Measurements from ENCODE around the gene TM7SF3.
"Not testable (repeated sequence)": the region's sequence is repeated elsewhere in the genome, so short reads cannot be mapped to it uniquely, and the experiment has no call there.

TM7SF3 gene

GRCh38 chr12:27014085-27014858 is at the start of gene TM7SF3:
Gene TM7SF3 (minus strand): TSS chr12:27014384. CDS start chr12:27014168, 216 bp downstream.
- peak; percentile 94 for DNase-seq

- DNase-seq: no peak
Measured at GRCh38 chr12:27063250-27063851, 49.2 kb upstream of the TM7SF3 start.

- DNase-seq: no peak
Measured at GRCh38 chr12:27061317-27061716, 47.1 kb upstream of the TM7SF3 start.

GRCh38 chr12:27060740-27061139 is 46.6 kb upstream of the TM7SF3 start:
- no peak for DNase-seq

GRCh38 chr12:27057543-27057942 is 43.4 kb upstream of the TM7SF3 start:
- no peak for DNase-seq

GRCh38 chr12:27055966-27056365 is 41.8 kb upstream of the TM7SF3 start:
- DNase-seq: no peak

GRCh38 chr12:27052742-27053141 is 38.6 kb upstream of the TM7SF3 start:
- no peak for DNase-seq

DNA sequence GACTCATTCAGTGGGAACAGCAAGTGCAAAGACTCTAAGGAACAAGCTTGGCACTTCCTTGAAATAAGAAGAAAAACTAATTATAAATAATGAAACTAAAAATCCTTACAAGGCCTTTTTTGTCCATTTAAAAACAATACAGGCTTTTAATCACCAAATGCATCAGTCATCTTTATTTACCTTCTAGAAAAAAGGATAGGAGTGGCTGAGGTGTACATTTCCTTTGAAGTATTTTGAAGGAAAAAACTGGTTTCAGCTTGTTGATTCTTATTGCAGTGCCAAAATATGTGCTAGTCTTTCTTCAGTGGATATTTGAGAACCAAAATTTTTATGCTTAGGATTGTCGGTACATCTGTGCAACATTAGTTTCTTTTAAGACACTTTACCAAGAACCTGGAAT is 38.0 kb upstream of the TM7SF3 start:
- DNase-seq: no peak

GRCh38 chr12:27048822-27049752 is 34.9 kb upstream of the TM7SF3 start:
- no peak for DNase-seq

DNA sequence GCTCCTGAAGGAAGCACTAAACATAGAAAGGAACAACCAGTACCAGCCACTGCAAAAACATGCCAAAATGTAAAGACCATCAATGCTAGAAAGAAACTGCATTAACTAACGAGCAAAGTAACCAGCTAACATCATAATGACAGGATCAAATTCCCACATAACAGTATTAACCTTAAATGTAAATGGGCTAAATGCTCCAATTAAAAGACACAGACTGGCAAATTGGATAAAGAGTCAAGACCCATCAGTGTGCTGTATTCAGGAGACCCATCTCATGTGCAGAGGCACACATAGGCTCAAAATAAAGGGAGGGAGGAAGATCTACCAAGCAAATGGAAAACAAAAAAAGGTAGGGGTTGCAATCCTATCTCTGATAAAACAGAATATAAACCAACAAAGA is 27.8 kb upstream of the TM7SF3 start:
- DNase-seq: not testable (repeated sequence)

DNA sequence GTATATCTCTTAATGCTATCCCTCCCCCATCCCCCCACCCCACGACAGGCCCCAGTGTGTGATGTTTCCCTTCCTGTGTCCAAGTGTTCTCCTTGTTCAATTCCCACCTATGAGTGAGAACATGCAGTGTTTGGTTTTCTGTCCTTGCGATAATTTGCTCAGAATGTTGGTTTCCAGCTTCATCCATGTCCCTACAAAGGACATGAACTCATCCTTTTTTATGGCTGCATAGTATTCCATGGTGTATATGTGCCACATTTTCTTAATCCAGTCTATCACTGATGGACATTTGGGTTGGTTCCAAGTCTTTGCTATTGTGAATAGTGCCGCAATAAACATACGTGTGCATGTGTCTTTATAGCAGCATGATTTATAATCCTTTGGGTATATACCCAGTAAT is 26.5 kb upstream of the TM7SF3 start:
- DNase-seq: not testable (repeated sequence)

DNA sequence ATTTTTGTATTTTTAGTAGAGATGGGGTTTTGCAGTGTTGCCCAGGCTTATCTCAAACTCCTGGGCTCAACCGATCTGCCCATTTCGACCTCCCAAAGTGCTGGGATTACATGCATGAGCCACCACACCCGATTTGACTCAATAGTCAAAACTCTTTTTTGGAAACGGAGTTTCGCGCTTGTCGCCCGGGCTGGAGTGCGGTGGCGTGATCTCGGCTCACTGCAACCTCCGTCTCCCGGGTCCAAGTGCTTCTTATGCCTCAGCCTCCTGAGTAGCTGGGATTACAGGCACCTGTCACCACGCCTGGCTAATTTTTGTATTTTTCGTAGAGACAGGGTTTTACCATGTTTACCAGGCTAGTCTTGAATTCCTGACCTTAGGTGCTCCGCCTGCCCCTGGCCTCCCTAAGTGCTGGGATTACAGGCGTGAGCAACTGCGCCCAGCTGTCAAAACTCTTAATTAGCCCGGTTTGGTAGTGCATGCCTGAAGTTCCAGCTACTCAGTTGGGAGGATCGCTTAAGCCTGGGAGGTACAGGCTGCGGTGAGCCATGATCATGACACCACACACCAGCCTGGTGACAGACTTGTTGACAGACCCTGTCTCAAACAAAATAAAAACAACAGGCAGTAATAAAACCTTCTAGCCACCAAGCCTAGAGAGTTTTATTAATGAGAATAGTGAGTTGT is 20.6 kb upstream of the TM7SF3 start:
- no peak for DNase-seq

- DNase-seq: no peak
Measured at GRCh38 chr12:27032679-27033078, 18.5 kb upstream of the TM7SF3 start.

DNA sequence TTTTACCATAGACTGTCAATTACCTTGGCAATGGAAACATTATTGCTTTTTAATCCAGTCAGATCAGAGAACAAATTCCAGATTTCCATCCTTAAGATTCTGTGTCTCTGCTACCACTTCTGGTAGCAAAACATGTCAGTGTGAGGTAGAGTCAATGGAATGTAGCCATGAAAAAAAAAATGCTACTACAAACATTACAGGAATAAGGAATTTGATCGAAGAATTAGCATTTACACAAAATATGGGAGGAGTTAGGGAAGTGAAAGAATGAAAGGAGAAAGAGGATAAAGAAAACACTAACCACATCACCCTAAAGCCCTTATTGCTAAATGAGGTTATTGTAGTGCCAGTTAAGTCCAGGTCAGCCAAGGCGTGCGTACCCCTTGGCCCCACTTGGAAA is 17.3 kb upstream of the TM7SF3 start:
- no peak for DNase-seq

GRCh38 chr12:27026257-27026656 is 12.1 kb upstream of the TM7SF3 start:
- no peak for DNase-seq

GRCh38 chr12:27025116-27025515 is 10.9 kb upstream of the TM7SF3 start:
- DNase-seq: no peak

DNA sequence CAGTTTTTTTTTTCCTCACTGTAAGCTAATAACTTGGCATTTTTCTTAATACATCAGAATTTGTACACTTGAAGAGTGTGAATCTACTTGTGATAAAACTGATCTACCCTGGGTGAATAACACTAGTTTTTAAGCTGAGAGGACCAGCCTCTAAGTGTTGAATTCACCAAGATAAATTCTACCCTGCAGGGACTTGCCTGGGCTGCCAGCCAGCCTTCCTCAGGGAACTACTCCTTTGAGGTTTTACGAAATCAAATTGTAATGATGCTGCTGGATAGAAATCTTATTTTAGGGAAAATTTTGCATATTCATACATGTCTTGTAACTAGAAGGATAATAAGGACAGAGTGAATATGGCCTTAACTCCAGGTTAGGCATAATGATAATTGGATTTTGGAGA is 10.1 kb upstream of the TM7SF3 start:
- no peak for DNase-seq

- no peak for DNase-seq
Measured at GRCh38 chr12:27020761-27021160, 6.6 kb upstream of the TM7SF3 start.

DNA sequence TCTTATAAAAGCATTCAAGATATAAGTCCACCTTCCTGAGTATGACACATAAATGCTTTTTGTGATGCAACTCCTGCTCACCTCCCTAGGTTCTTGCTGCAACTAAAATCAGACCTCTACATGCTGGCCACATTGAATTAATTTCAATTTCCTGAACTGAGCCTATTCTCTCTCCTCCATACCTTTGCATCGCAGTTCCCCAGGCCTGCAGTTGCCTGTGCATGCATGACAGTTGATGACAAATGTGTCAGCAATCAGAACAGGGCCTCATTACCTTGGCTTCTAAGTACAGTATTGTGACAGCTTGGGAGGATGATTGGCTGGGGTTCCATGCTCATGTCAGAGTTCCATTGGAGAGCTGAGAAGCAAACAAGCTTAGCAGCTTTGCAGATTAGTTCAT is 3.9 kb upstream of the TM7SF3 start:
- peak; percentile 19 for DNase-seq

DNA sequence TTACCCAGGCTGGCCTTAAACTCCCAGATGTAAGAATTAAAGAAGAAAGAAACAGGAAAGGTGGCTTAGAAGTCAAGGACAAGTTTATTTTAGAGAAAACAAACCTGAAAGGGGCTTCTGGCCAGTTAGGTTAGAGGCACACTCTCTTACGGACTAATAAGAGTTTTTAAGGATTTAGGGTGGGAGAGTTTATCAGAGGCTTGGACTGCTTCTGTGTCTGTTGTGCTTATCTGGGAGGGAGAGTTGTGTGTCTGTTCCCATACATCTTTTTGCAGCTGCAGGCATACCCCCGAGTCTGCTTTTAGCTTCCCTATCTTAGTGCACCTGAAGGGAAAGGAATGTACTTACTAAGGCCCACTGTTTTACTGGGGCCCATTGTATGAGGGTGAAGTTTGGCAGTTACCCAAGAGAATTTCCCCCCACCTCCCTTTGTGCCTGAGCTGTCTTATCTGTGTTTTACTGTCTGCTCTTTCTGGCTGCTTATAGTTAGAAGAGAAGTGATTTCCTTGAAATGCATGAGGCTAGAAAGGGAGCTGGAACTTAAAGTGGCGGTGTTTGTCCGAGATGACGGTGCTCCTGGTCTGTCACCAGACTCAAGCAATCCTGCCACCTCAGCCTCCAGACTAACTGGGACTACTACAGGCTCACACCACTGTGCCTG is 3.1 kb upstream of the TM7SF3 start:
- DNase-seq: not testable (repeated sequence)

DNA sequence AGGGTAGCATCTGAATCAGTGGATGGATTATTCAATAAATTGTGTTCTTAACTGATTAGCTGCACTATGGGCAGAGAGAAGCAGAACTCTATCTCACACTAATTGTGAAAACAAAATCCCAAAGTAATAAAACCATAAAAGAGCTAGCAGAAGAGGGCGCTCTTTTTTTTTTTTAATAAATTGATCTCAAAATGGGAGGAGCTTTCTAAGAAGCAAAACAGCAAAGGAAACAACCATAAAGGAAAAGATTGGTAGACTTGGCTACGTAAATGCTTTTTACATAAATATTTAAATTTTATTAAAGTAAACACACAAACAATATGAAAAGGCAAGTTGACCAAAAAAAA is 1.5 kb upstream of the TM7SF3 start:
- DNase-seq: peak; percentile 52
